GM23248 (cell line): ENCODE data around the gene ASB13. TPM values are rescaled to one million over a fixed set of nuclear protein-coding genes. Genes with fewer than 3 reads are reported as not detected.

Experiments used
- DNase-seq: peaks from one replicate; pipeline ENCODE4 v3.0.0-alpha.2; 2015
- H2AFZ ChIP-seq: fragments of 200-600 bp; sonication (generic); 2 replicates; pipeline ENCODE4 v1.6.1; 2016; ENCODE audit warnings: antibody characterized with exemption
- H3F3A ChIP-seq: fragments of 200-600 bp; sonication (generic); 2 replicates; pipeline ENCODE4 v1.6.1; 2016; ENCODE audit warnings: mild to moderate bottlenecking, antibody characterized with exemption, mixed run types; ENCODE audit not compliant: insufficient read depth
- H3K27ac ChIP-seq: fragments of 200-600 bp; sonication (generic); 2 replicates; pipeline ENCODE4 v1.5.1; 2016; ENCODE audit warnings: mild to moderate bottlenecking
- H3K27me3 ChIP-seq: fragments of 200-600 bp; sonication (generic); replicated peaks from 2 replicates; pipeline ENCODE4 v1.6.1; 2016; ENCODE audit warnings: mild to moderate bottlenecking; ENCODE audit not compliant: insufficient read depth
- H3K36me3 ChIP-seq: fragments of 200-600 bp; sonication (generic); 2 replicates; pipeline ENCODE4 v1.6.1; 2016; ENCODE audit warnings: low read depth, mild to moderate bottlenecking
- H3K4me1 ChIP-seq: fragments of 200-600 bp; sonication (generic); 2 replicates; pipeline ENCODE4 v1.6.1; 2016; ENCODE audit warnings: mild to moderate bottlenecking; ENCODE audit not compliant: insufficient read depth
- H3K4me2 ChIP-seq: fragments of 200-600 bp; sonication (generic); one replicate; pipeline ENCODE4 v1.6.1; 2016; ENCODE audit warnings: mild to moderate bottlenecking; ENCODE audit not compliant: unreplicated experiment
- H3K4me3 ChIP-seq: fragments of 200-600 bp; sonication (generic); 2 replicates; pipeline ENCODE4 v1.5.1; 2016; ENCODE audit warnings: mild to moderate bottlenecking
- H3K79me2 ChIP-seq: fragments of 200-600 bp; sonication (generic); 2 replicates; pipeline ENCODE4 v1.6.1; 2016; ENCODE audit warnings: mild to moderate bottlenecking; ENCODE audit not compliant: insufficient read depth
- H3K9ac ChIP-seq: fragments of 200-600 bp; sonication (generic); 2 replicates; pipeline ENCODE4 v1.6.1; 2016; ENCODE audit warnings: mild to moderate bottlenecking
- H3K9me2 ChIP-seq: fragments of 200-600 bp; sonication (generic); 2 replicates; pipeline ENCODE4 v1.6.1; 2016; ENCODE audit warnings: mixed run types, mild to moderate bottlenecking, moderate library complexity; ENCODE audit not compliant: insufficient read depth
- H3K9me3 ChIP-seq: fragments of 200-600 bp; sonication (generic); one replicate; pipeline ENCODE4 v1.6.1; 2017; ENCODE audit warnings: low read depth
- H4K20me1 ChIP-seq: fragments of 200-600 bp; sonication (generic); 2 replicates; pipeline ENCODE4 v1.6.0; 2016; ENCODE audit not compliant: insufficient read depth
- EZH2 ChIP-seq: fragments of 200-600 bp; sonication (generic); IDR thresholded peaks from 2 replicates; pipeline ENCODE4 v1.6.1; 2018; ENCODE audit warnings: antibody characterized with exemption, mild to moderate bottlenecking; ENCODE audit not compliant: insufficient read depth, poor library complexity, severe bottlenecking
- EZH2phosphoT487 ChIP-seq: fragments of 200-600 bp; sonication (generic); IDR thresholded peaks from 2 replicates; pipeline ENCODE4 v1.6.1; 2018; ENCODE audit warnings: antibody characterized with exemption, moderate library complexity, mild to moderate bottlenecking, low read depth; ENCODE audit not compliant: insufficient read depth
- WGBS, 2 experiments: methylation state at CpG; one replicate each; pipeline ENCODE4 v1.1.6; 2015 to 2017; ENCODE audit warnings: low lambda C conversion rate in 2 of 2, low coverage in 1 of 2; ENCODE audit errors: missing lambda C conversion rate in 2 of 2; 5-methylcytosine and 5-hydroxymethylcytosine counted together
- in situ Hi-C: fragments of 300-500 bp; cut with MboI; formaldehyde crosslinking; loops from 2 replicates; pipeline ENCODE4 v1.15.0; 2020
- polyA plus RNA-seq: library from polyadenylated mRNA; unstranded; fragments of >200 nt; fragmentation: Nextera tagmentation; extraction: Ambion mirVana; gene quantifications from 2 replicates; pipeline ENCODE4 v1.2.1, GENCODE V29; 2016
- total RNA-seq: library from RNA; depleted of rRNA; stranded (reverse); fragments of >200 nt; shearing (Covaris generic); gene quantifications from 2 replicates; pipeline ENCODE4 v1.2.3, GENCODE V29; 2014

The ASB13 gene
- total and polyA plus RNA-seq, 2 experiments from 2014 or later = 7.5 to 8.9 TPM

- H3F3A ChIP-seq = no peaks in the 10 kb centered on the region
- peak; percentile 74 for DNase-seq
- no peaks in the 10 kb centered on the region for H3K9me2 ChIP-seq
- H3K27ac ChIP-seq = no peak overlapping the region
- no peaks in the 10 kb centered on the region for H3K79me2 ChIP-seq
- H3K9ac ChIP-seq = no peak overlapping the region
- H2AFZ ChIP-seq = no peak overlapping the region
- TF ChIP-seq EZH2phosphoT487 (no peak), EZH2 (no peak)
- H4K20me1 ChIP-seq = no peaks in the 10 kb centered on the region
- no peak overlapping the region for H3K4me2 ChIP-seq
- 62 to 69% methylated on average over 2 of the region's 2 CpGs for WGBS, 2 experiments
- no peak overlapping the region for H3K4me3 ChIP-seq
- H3K36me3 ChIP-seq = no peaks in the 10 kb centered on the region
- H3K9me3 ChIP-seq = no peaks in the 10 kb centered on the region
- H3K4me1 ChIP-seq = no peaks in the 10 kb centered on the region
- H3K27me3 ChIP-seq = no peaks in the 10 kb centered on the region
- in situ Hi-C loops = no loop called here
Measured at GRCh38 chr10:5679606-5680005, 13.2 kb upstream of the ASB13 start.

GRCh38 chr10:5679037-5679435 is 12.6 kb upstream of the ASB13 start:
- H3K4me2 ChIP-seq = no peak overlapping the region
- in situ Hi-C loops = no loop called here
- no peaks in the 10 kb centered on the region for H3K4me1 ChIP-seq
- no peaks in the 10 kb centered on the region for H3K79me2 ChIP-seq
- H3K9me3 ChIP-seq = no peaks in the 10 kb centered on the region
- no peaks in the 10 kb centered on the region for H3F3A ChIP-seq
- H3K4me3 ChIP-seq = no peak overlapping the region
- no peaks in the 10 kb centered on the region for H3K9me2 ChIP-seq
- no peaks in the 10 kb centered on the region for H3K27me3 ChIP-seq
- no peak overlapping the region for H3K27ac ChIP-seq
- H2AFZ ChIP-seq = 0 out of 2 replicates have a peak overlapping the region, but pooled peaks have one; percentile 14
- H3K9ac ChIP-seq = no peak overlapping the region
- no peaks in the 10 kb centered on the region for H3K36me3 ChIP-seq
- 60 to 63% methylated on average over 3 of the region's 3 CpGs for WGBS, 2 experiments
- DNase-seq = no peak
- H4K20me1 ChIP-seq = no peaks in the 10 kb centered on the region
- no peak for TF ChIP-seq EZH2
- TF ChIP-seq EZH2phosphoT487 = no peak

GRCh38 chr10:5678397-5679036 is 12.1 kb upstream of the ASB13 start:
- Histone ChIP-seq H3K9me3 (no peaks in the 10 kb centered on the region), H3K9me2 (no peaks in the 10 kb centered on the region), H2AFZ (0 out of 2 replicates have a peak overlapping the region, but pooled peaks have one; percentile 14), H3K4me3 (no peak overlapping the region), H3K9ac (no peak overlapping the region), H3K4me1 (no peaks in the 10 kb centered on the region), H3K27ac (no peak overlapping the region), H4K20me1 (no peaks in the 10 kb centered on the region), H3F3A (no peaks in the 10 kb centered on the region), H3K4me2 (no peak overlapping the region), H3K79me2 (no peaks in the 10 kb centered on the region), H3K36me3 (no peaks in the 10 kb centered on the region), H3K27me3 (no peaks in the 10 kb centered on the region)
- TF ChIP-seq EZH2 = no peak
- TF ChIP-seq EZH2phosphoT487 = no peak
- no peak for DNase-seq
- in situ Hi-C loops = no loop called here
- WGBS, 2 experiments = 45 to 51% methylated on average over 9 of the region's 9 CpGs

GRCh38 chr10:5670662-5671375 is 4.4 kb upstream of the ASB13 start:
- in situ Hi-C loops = no loop called here
- DNase-seq = no peak
- H3K9me3 ChIP-seq = no peaks in the 10 kb centered on the region
- H3K4me1 ChIP-seq = no peaks in the 10 kb centered on the region
- no peak overlapping the region for H3K4me3 ChIP-seq
- no peaks in the 10 kb centered on the region for H3K9me2 ChIP-seq
- no peak overlapping the region for H3K27ac ChIP-seq
- H4K20me1 ChIP-seq = no peaks in the 10 kb centered on the region
- no peak overlapping the region for H3K4me2 ChIP-seq
- WGBS, 2 experiments = 41 to 44% methylated on average over 8 of the region's 8 CpGs
- H3K27me3 ChIP-seq = no peaks in the 10 kb centered on the region
- TF ChIP-seq EZH2phosphoT487 = no peak
- no peak for TF ChIP-seq EZH2
- H3K9ac ChIP-seq = no peak overlapping the region
- H3K36me3 ChIP-seq = no peaks in the 10 kb centered on the region
- no peak overlapping the region for H2AFZ ChIP-seq
- H3K79me2 ChIP-seq = no peaks in the 10 kb centered on the region
- H3F3A ChIP-seq = peaks cover 12% of the 10 kb centered on the region
